Ishikawa (cell line): ENCODE results near the gene APBB2.

Experiments used
- CEBPB ChIP-seq: IDR thresholded peaks from 2 replicates; pipeline ENCODE4 v1.6.1; 2012
- CREB1 ChIP-seq: IDR thresholded peaks from 2 replicates; pipeline ENCODE4 v1.6.1; 2012; ENCODE audit warnings: low read depth
- EGR1 ChIP-seq: IDR thresholded peaks from 2 replicates; pipeline ENCODE4 v1.6.1; 2012
- EP300 ChIP-seq: IDR thresholded peaks from 2 replicates; pipeline ENCODE4 v1.6.1; 2012; ENCODE audit warnings: borderline replicate concordance
- FOXM1 ChIP-seq: IDR thresholded peaks from 2 replicates; pipeline ENCODE4 v1.6.1; 2012; ENCODE audit warnings: low read depth, borderline replicate concordance
- MAX ChIP-seq: IDR thresholded peaks from 2 replicates; pipeline ENCODE4 v1.6.1; 2012
- NFIC ChIP-seq: IDR thresholded peaks from 2 replicates; pipeline ENCODE4 v1.6.1; 2012
- RAD21 ChIP-seq: IDR thresholded peaks from 2 replicates; pipeline ENCODE4 v1.6.1; 2012; ENCODE audit warnings: low read depth
- REST ChIP-seq: IDR thresholded peaks from 2 replicates; pipeline ENCODE4 v1.6.1; 2012; ENCODE audit warnings: low read depth, mild to moderate bottlenecking
- TAF1 ChIP-seq: IDR thresholded peaks from 2 replicates; pipeline ENCODE4 v1.6.1; 2012; ENCODE audit warnings: low read depth, mild to moderate bottlenecking
- TCF12 ChIP-seq: IDR thresholded peaks from 2 replicates; pipeline ENCODE4 v1.6.1; 2012; ENCODE audit warnings: low read depth
- TEAD4 ChIP-seq: IDR thresholded peaks from 2 replicates; pipeline ENCODE4 v1.6.1; 2012
- YY1 ChIP-seq: IDR thresholded peaks from 2 replicates; pipeline ENCODE4 v1.6.1; 2012; ENCODE audit warnings: low read depth
- ZBTB7A ChIP-seq: IDR thresholded peaks from 2 replicates; pipeline ENCODE4 v1.6.1; 2012; ENCODE audit warnings: low read depth
- TF ChIP-seq, protein P1 (sequence below): IDR thresholded peaks from 2 replicates; pipeline ENCODE4 v1.6.1; 2012

APBB2 gene

GRCh38 chr4:41110050-41110449 lies 104.3 kb downstream of the APBB2 start:
- TF ChIP-seq, protein P1, sequence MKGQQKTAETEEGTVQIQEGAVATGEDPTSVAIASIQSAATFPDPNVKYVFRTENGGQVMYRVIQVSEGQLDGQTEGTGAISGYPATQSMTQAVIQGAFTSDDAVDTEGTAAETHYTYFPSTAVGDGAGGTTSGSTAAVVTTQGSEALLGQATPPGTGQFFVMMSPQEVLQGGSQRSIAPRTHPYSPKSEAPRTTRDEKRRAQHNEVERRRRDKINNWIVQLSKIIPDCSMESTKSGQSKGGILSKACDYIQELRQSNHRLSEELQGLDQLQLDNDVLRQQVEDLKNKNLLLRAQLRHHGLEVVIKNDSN, result no peak
- no peak for TF ChIP-seq MAX
- TF ChIP-seq NFIC, result no peak
- no peak for TF ChIP-seq RAD21
- no peak for TF ChIP-seq REST
- no peak for TF ChIP-seq EGR1
- TF ChIP-seq CREB1, result no peak
- no peak for TF ChIP-seq YY1

- TF ChIP-seq ZBTB7A (no peak), EP300 (no peak), MAX (no peak), TCF12 (no peak), NFIC (no peak), TAF1 (no peak)
Measured at GRCh38 chr4:41108481-41108880, 105.9 kb downstream of the APBB2 start.

DNA sequence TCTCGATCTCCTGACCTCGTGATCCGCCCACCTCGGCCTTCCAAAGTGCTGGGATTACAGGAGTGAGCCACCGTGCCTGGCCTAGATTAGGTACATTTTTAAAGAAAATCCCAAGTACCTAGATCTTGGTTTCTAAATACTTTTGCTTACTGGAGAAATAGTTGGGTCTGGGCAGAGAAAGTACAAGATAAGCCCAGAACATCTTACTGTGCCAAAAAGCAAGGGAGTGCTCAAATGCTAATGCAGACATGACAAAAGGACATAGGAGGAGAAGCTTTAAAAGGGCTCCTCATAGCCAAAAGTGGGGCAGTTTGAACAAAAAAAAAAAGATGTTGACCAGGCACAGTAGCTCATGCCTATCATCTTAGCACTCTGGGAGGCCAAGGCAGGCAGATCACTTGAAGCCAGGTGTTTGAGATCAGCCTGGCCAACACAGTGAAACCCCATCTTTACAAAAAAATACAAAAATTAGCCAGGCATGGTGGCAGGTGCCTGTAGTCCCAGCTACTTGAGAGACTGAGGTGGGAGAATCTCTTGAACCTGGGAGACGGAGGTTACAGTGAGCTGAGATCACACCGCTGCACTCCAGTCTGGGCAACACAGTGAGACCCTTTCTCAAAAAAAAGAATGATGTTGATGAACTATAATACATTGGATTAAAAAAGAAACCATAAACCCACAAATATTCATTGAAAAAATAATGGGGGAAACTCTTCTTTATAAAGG lies 107.5 kb downstream of the APBB2 start:
- TF ChIP-seq EGR1 (no peak), TCF12 (no peak), RAD21 (no peak)

DNA sequence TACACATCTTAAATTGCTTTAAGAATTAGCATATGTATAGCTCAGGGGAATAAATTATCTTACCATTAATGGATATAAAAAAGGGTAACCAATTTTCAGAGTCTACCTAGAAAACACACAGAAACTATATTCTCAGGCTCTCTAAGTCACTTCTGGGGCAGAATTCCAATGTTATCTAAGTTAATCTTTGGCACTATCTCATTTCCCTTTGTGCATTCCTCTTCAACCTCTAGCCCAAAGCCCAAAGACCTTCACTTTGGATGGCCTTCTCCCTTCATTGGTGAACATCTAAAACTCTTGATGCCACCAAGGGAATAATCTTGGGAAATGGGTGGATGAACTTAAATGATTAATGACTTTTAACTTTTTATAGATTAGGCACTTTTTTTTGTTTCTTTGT lies 108.3 kb downstream of the APBB2 start:
- no peak for TF ChIP-seq FOXM1
- no peak for TF ChIP-seq EGR1
- TF ChIP-seq MAX, result no peak
- TF ChIP-seq RAD21, result no peak
- TF ChIP-seq, protein P1, result no peak
- TF ChIP-seq YY1, result no peak
- no peak for TF ChIP-seq REST
- TF ChIP-seq NFIC, result no peak
- TF ChIP-seq TEAD4, result no peak

- TF ChIP-seq YY1 (no peak), REST (no peak), NFIC (no peak), MAX (no peak), CREB1 (no peak), RAD21 (no peak), EGR1 (no peak), TEAD4 (no peak), FOXM1 (no peak), ZBTB7A (no peak), TAF1 (no peak), CEBPB (no peak), TCF12 (no peak)
- TF ChIP-seq, protein P1, result no peak
Measured at GRCh38 chr4:41104155-41104554, 110.2 kb downstream of the APBB2 start.
